Fibroblast of skin of left biceps (primary cell): ENCODE measurements around the gene PDPR.
"Not testable (repeated sequence)": the region's sequence is repeated elsewhere in the genome, so short reads cannot be mapped to it uniquely, and the experiment has no call there.

ENCODE experiments used
- DNase-seq, 2 experiments: peaks; one replicate each; pipeline ENCODE4 v3.0.0-alpha.2; 2013; ENCODE audit warnings: low read depth in 2 of 2

PDPR gene

DNA sequence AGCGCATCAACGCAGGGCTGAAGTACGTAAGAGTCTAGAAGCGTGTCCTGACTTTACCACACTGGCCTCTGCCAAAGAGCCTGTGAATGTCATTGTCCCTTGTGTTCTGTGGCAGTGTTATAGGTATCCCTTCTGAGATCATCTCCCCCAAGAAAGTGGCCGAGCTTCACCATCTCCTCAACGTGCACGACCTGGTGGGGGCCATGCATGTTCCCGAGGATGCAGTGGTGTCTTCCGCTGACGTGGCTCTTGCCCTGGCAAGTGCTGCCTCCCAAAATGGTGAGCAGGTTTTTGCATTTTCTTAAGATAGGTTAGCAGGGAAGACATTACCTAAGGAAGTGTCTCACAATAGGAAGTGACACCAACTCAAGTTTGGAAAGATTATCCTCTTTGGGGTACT is 14.7 kb downstream of the PDPR start:
- not testable (repeated sequence) for DNase-seq

DNA sequence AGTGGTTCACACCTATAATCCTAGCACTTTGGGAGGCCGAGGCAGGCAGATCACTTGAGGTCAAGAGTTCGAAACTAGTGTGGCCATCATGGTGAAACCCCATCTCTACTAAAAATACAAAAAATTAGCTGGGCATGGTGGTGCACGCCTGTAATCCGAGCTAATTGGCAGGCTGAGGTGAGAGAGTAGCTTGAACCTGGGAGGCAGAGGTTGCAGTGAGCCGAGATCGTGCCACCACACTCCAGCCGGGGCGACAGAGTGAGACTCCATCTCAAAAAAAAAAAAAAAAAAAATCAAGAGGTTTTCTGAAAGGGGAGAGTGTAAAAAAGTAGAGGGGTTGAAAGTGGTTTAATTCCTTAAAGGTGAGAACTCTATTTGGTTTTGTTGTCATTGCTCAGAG is 21.7 kb downstream of the PDPR start:
- not testable (repeated sequence) for DNase-seq

DNA sequence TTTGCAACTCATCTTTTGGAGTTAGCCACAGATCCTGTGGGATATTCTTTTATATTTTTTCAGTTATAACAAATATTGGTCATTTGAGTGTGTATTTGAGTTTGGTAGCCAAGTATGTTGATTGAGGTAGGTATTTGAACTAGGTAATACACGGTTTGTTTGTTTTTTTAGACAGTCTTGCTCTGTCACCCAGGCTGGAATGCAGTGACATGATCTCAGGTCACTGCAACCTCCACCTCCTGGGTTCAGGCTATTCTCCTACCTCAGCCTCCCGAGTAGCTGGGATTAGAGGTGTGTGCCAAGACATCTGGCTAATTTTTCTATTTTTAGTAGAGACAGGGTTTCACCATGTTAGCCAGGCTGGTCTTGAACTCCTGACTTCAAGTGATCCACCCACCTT is 22.5 kb downstream of the PDPR start:
- DNase-seq: not testable (repeated sequence)

DNA sequence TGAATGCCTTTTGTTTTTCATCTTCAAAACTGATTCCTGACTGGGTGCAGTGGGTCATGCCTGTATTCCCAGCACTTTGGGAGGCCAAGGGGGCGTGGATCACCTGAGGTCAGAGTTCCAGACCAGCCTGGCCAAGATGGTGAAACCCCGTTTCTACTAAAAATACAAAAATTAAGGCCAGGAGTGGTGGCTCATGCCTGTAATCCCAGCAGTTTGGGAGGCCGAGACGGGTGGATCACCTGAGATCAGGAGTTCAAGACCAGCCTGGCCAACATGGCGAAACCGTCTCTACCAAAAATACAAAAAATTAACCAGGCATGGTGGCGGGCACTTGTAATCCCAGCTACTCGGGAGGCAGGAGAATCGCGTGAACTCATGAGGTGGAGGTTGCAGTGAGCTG is 28.6 kb downstream of the PDPR start:
- DNase-seq: not testable (repeated sequence)

DNA sequence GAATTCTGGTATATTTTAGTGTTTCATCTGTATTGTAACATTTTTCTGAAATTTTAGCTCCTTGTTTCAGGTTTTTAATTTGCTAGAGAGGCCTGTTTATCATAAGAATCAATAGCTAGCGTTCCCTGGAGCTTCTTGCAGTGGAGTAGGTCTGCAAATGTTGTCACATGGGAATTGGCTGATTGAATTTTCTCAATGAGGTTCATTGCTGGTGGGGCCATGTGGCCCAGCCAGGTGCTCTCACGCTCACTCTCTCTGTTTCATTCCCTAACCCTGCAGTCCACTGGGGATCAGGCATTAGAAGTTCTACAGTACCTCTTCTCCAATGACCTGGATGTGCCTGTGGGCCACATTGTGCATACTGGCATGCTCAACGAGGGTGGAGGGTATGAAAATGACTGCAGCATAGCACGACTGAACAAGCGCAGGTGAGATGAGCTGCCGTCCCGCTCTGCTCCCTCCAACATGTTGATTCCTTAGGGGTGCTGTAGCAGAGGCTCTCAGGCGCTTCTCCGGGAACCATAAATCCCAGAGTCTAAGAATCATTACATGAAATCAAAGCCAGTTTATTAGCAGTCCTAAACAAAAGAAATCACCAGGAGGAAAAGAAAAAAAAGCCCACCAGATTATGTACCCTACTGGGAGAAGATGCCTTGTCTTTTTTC is 29.2 kb downstream of the PDPR start:
- DNase-seq: not testable (repeated sequence)

DNA sequence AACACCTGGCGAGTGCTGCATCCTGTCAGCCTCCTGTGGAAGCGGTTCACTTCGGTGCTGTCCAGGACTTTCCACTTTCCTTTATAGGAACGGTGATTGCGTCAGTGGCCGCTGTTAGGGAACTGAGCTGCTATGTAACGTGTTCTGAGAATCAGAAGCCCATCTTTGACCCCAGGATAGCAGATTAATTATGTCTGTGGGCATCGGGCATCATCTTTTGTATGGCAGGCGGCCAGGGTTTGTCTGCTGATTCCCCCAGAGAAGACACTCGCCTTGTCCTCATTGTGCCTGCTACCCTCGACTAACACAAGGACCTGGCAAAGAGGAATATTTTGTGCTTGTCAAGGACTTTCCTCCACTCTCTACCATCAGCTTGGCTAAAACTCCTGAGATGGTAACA is 33.7 kb downstream of the PDPR start:
- not testable (repeated sequence) for DNase-seq

DNA sequence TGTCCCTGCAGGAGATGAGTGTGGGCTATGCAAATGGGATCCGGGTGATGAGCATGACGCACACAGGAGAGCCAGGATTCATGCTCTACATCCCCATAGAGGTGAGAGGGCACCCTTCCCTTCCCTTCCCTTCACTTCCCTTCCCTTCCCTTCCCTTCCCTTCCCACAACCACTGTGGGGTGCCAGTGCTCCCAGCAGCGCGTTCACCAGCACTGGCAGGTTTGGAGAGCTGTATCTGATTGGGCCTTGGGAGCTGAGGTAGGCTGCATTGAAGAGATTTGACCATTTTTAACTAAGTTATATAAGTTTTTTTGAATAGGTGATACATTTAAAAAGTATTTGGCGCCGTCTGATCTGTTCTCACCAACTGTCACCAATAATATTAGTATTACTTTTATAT is 34.3 kb downstream of the PDPR start:
- DNase-seq: not testable (repeated sequence)

DNA sequence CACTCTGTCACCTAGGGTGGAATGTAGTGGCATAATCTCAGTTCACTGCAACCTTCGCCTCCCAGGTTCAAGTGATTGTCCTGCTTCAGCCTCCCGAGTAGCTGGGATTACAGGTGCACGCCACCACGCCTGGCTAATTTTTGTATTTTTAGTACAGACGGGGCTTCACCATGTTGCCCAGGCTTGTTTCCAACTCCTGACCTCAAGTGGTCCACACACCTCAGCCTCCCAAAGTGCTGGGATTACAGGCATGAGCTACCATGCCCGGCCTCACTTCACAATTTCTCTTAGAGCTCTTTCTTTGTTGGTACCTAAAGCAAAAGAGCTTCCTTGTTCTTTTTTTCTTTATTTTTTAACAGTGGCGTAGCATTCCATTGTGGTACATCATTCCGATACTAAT is 35.2 kb downstream of the PDPR start:
- DNase-seq: not testable (repeated sequence)

DNA sequence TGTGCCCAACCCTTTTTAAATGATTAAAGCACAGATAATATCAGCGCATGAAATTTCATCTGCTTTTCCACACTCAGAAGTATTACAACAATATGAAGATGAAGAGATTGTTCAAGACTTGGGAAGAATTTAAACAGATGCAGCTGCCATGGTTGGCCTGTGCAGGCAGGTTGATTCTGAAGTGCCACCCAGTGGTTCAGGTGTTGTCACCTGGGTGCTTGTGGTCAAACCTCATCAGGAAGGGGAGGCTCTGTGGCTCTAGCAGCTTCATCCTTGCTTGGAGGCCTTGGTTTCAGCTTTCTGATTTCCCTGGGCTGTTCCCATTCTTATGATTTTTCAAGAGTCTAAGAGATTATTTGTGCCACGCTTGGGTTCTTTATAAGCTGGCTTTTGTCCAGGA is 37.3 kb downstream of the PDPR start:
- no peak for DNase-seq

DNA sequence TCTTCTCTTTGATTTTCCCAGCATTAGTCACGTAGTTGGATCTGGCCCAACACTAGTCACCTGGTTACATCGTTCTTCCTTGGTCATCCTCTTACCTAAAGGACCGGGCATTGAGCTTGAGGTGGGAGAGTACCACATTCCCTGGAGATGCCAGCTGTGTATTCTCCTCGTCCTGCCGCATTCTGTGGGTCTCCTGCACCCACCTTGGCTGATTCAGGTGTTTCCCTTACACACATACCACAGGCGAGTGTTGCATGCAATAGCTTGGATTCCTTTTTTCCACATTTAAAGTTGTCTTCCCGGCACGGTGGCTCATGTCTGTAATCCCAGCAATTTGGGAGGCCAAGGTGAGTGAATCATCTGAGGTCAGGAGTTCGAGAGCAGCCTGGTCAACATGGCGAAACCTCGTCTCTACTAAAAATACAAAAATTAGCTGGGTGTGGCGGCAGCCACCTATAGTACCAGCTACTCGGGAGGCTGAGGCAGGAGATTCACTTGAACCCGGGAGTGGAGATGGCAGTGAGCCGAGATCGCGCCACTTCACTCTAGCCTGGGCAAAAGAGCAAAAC is 37.9 kb downstream of the PDPR start:
- DNase-seq: no peak

DNA sequence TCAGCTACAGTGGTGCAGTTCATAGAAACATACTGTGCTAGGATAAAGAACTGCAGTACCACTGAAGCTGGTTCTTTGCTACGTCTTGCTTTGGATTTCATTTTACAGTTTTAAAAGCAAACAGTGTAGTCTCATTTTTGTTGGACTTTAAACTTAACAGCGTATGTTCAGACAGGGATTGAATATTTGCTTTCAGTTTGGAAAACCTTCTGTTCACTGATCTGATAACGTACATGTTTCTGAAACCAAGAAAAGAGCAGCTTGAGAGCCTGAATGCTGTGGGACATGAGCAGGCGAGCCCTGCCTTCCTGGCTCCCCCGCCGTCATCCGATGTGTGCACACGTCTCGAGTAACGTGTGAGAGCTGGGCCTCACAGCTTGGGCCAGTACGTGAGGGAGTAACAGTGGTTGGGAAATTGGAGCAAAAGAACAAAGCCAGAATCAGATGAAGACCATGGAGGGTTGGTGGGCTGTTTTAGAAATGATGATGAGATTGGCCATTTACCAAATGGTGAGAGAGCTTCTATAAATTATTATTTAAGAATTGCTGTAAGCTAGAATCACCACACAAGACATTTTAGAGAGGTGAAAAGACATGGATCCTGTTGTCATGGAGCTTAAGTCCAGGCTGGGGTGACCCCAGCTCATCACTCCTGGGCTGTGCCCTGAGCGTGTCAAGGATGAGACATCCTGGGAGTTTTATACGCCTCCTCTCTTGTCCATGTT is 38.6 kb downstream of the PDPR start:
- no peak for DNase-seq

DNA sequence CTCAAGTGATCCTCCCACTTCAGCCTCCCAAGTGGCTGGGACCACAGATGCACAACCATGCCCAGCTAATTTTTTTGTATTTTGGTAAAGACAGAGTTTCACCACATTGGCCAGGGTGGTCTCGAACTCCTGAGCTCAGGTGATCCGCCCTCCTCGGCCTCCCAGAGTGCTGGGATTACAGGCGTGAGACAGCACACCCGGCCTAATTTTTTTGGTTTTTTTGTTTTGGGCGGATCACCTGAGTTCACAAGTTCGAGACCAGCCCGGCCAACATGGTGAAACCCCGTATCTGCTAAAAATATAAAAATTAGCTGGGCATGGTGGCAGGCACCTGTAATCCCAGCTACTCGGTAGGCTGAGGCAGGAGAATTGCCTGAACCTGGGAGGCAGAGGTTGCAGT is 40.6 kb downstream of the PDPR start:
- not testable (repeated sequence) for DNase-seq

DNA sequence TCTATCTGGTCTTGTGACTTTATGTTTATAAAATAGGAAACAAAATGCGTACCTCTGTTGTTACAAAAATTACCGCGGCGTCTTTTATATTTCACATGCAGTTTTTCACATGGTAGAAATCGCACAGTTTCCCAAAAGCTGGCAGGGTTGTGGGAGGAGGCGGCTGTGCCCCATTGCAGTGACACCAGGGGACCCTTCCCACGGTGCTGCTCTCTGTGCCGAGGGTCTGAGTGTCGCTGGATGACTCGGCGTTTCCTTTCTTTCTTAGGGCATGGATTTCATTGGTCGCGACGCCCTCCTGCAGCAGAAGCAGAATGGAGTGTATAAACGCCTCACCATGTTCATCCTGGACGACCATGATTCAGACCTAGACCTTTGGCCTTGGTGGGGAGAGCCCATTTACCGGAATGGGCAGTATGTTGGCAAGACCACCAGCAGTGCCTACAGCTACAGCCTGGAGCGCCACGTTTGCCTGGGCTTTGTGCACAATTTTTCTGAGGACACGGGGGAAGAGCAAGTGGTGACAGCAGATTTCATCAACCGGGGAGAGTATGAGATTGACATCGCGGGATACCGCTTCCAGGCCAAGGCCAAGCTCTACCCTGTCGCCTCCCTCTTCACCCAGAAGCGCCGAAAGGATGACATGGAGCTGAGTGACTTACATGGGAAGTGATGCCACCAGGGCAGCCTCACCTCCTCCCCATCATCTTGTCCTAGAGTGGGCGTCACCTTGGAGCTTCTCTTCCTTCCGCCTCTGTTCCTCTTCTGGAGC is 42.3 kb downstream of the PDPR start:
- DNase-seq: no peak

DNA sequence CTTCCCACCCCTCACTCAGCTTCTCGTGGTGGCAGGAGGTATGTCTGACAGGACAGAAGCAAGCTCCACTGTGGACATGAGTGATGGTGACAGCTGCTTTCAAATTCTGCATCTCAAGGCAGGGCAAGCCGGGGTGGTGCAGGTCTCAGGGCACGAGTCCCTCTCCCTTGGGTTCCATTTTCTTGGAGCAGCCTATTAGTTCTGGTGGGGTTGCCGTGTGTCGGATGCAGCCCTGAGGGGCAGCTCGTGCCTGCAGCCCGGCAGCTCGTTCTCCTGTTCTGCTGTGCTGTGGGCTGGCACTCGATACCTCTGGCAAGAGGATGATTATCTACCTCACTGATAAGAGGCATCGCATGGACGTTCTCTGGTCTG is 43.0 kb downstream of the PDPR start:
- DNase-seq: no peak

DNA sequence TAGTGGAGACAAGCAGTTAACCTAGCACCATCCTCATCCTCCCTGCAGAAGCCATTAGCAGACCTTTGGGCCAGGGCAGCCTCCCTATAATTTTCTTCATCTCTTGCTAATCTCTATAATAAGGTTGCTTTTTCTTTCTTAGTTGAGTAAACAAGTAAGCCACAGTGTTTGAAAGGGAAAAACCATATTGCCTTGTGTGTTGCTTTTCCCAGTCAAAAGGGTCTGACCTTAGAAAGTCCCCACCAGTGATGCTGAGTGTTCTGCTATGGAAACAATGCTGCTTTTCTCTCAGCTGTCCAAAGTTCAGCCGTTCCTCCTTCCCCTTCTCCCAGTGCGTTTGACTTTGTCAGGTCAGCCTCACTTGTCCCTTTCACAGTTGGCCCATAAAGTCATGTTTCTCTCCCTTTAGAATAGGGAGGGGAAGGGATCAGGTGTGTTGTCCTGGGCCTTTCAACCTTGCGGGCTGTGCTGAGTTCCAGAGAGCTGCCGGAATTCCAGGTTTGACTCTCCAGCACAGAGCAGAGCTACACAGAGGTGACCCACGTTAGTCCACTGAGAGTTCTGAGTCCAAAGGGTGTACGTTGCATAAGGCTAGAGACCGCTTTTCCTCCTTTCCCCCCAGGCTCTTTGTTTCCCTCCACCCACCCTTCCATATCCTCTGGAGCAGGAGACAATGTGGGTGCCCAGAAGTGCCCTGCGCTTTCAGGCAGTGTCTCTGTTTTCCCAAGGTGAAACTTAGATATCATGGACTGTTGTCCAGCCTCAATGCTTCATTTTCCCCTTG is 43.5 kb downstream of the PDPR start:
- DNase-seq: no peak

DNA sequence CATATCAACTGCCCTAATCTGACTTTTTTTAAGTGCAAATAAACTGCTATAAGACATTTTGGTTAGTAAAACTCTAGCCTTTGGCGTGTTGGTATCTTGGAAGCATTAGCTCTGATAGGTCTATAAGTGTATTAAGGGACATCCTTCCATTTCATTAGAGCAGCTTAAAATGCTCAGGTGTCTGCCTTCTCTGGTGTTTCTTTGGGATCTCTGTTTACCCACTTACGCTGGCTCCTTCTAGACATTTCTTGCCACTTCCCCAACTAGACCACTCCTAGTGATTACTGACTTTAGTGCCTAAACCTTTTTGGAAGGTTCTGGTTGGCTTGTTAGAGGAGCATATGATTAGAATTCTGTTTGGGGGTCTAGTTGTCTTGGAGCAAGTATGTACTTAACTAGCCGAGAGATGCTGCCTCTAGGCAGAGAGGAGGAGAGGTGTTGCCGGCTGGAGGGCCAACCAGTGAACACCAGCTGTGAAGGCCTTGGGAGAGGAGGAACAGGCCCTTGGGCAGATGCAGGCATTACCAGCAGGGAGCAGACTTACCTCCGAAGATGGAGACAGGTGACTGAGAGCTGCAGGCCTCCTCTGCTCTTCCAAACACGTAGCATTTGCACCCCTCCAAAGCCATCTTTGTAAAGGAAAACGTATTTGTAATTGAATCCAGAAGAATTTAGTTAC is 44.3 kb downstream of the PDPR start:
- DNase-seq: no peak

DNA sequence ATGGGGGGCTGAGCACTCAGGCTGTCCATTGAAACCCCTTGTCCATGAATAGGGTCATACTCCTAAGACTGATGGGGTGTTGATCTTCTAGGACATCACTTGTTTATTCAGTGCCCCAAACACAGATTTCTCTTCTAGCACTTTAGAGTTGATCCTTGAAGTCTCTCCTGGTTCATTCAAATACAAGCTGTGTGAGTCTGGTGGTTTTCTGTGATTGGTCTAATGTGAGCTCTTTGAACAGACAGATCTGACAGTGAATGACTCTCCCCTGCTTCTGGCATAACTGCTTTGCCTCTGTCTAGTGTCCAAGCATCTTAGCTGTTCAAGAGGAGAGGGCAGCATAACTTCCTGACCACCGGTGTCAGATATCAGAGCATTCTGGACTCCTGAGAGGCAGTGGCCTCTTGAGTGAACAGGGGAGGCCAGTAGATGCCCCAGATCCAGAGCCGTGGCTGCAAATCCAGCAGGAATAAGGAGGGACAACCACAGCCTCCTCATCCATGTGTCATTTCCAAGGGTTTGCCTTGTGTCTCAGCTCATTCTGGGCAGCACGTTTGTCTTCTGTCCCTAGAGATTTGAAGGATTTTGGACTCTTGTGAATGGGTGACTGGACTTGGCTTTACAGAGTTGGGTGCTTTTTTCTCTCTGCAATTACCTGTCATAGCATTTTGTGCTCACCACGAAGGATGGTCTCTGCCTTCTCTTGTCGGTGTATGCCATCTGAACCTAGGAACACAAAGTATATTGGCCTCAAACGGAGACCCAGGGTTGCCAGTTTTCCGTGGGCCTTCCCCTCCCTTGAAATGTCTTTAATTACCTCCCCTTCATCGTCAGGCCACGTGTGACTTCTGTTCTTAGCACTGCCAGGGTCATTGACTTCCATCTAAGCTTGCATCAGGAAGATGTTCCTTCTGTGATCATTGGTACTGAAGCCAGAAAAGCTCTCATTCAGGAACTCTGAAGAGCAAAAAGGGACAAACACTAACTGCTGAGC is 45.5 kb downstream of the PDPR start:
- DNase-seq: no peak

DNA sequence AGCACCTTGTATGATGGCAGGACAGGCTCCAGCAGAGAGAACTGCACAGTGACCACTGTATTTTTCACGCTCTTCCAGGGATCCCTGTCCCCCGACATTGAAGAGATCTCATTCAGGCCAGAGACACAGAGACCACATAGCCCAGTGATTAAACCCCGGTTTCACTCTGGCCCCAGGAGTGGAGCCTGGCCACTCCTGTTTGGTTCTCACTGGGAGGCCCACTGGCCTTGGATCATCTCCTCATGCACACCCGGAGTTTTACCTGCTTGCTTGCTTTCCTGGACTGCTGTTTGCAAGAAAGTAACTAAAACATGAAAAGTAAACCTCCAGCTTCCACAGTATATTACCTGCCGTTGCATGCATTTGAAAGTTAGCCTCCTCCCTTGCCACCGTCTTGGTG is 46.3 kb downstream of the PDPR start:
- no peak for DNase-seq

DNA sequence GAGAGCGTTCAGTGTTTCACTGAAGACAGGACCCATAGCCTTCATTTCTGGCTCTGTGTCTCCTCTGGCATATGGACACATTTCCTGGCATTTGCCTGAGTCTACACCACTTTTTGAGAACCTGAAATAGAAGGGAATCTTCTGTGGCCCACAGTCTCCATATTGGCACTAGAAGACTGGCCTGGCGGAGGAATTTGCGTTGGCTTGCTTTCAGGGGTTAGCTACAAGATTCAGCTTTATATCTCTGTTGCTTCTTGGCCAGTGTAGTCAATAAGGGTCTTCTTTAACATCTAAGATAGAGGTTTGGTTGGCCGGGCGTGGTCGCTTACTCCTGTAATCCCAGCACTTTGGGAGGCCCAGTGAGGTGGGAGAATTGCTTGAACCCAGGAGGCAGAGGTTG is 46.7 kb downstream of the PDPR start:
- no peak for DNase-seq

DNA sequence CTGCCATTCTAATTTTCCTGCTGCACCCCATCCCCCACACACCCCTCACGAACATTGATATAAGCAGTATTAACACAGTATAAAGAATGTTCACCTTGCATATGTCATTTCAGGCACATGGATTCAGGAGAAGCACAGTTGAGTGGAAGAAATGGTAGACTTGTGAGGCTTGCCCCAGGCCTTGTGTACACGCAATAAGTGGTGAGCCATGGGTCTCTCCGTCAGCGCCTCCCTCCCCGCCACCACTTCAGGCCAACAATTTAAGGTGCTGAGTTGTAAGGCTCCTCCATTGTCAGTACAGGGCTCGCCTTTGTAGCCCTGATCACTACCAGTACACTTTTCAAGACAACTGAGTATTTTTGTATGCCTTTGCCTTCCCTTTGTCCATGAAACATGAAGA is 47.2 kb downstream of the PDPR start:
- DNase-seq: no peak
